Measurements from ENCODE around the gene APBA2.

APBA2 gene

DNA sequence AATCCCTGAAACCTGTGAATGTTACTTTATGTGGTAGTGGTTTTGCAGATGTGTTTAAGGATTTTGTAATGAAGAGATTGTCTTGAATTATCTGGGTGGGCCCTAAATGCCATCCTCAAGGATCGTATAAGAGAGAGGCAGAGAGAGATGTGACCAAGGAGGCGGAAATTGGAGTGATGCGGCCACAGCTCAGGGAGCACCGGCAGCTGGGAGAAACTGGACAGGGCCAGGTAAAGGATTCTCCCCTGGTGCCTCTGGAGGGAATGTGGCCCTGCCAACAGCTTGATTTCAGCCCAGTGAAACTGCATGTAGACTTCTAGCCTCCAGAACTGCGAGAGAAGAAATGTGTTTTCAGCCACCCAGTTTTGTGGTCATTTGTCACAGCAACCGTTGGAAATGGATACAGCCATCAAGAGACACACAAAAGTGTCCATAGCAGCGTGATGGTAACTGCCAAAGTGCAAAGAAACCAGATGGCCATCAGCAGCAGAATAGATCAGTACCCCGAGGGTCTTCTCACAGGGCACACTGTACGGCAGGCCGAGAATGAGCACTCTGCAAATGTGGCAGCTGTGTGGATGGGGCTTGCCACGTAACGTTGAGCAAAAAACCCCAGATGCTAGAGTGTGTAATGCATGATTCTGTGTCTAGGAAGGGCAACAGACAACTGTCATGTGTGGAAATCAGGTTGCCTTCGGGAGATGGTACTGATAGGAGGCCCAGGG lies 12.2 kb downstream of the APBA2 start:
- no peak for FAIRE-seq

DNA sequence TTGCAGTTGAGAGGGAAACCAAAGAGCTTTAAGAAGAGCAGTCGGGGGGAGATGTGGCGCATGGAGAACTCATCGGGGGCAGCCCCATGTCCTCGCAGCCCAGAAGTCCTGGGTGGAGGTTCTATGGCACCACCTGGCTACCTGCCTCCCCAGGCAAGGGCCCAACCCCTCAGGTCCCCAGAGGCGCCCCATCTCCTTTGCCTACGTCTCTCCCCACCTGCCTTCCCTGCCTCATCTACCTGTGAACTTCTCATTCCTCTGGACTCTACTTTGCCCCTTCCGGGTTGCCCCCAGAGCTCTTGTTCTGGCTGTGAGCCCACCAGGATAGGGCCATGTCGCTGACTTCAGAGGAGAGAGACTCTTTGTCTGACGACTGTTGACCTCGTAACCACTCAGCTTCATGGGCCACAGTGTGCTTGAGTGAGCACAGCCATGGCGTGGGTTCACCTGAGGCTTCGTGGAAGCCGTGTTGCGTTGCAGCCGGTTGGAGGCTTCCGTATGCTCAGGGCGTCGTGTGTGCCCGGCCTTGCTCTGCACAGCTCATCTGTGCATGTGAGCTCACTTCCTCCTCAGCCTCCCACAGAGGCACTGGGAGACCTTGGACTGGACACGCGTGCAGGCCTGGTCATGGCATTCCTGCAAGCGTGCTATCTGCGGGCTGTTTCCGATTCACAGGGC lies 13.4 kb downstream of the APBA2 start:
- no peak for FAIRE-seq

DNA sequence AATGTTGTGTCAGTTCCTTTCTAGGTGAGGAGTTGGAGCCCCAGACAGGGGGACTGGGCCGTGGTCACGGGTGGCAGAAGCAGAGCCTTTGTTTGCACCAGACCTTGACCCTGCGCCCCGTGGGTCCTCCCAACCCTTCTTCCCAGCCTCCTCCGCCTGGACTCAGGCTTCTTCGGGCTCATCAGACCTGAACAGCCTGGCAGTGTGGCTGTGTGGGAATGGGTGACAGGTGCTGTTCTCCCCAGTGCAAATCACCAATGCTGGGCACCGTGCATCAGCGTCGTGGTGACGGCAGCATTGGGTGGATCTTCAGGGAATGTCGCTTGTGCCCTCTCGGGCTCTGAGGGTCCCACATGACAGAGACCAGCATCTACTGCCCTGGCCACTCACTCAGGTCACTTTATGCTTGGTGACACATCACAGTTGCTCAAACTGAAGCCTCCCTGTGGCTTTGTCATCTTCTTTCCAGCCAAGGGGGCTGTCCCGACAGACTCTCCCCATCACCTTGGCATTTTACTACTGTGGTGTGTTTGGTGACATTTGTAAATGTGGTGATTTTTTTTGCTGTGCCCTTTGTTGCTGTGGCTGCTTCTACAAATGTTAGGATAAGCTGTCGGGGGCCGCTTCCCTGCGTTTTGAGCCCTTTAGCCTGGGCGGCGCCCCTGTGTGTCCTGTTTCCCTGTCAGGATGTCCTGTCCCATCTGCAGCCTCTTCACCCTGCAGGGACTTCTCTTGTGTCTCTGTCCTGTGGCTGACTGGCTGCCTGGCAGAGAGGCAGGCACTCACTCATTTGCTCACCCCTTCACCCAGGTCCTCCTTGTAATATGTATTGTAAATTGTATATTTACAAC lies 14.5 kb downstream of the APBA2 start:
- no peak for FAIRE-seq

DNA sequence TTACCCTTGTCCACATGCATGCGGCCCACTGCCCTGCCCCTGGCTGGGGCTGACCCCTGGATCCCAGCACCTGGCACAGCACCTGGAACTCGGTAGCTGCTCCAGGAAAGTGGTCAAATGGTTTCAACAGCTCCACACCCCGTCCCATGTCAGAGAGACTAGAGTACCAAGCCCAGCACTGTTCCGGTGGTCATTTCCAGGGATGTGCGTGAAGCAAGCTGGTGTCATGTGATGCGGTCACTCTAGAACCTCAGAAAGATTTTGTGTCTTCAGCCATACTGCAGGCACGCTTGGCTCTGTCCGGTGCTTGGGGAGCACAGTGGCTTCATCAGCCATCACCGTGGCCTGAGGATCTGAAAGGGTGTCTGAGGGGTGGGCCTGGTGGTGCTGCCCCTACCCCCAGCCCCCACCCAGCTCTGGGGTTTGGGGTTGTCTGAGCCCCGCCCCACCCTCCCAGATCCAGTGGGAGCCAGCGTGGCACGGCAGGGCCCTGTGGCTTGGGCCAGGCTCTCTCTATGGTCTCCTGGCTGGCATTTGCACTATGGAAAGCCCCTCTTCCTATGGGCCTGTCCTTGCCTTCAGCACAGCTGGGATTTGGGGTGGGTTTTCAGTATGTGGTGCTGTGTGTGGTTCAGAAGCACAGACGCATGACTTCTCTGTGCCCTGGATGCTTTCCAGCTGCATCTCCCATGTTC lies 15.3 kb downstream of the APBA2 start:
- FAIRE-seq, result no peak

DNA sequence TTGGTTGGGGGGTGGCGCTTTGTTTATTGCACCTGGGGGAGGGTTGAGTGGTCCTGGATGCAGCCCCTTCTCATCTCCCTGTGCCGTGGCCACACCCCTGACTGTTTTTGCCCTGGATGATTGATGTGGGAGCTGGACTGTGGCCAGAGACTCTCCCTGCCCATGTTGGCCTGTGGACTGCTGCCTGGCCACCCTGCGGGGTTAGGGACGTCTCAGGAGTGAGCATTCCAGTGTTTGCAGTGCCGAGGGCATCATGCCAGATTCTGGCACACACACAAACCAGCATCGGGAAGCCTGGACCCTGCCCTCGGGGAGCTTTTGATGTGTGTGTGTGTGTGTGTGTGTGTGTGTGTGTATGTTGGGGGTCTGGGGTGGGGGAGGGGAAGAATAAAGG lies 15.8 kb downstream of the APBA2 start:
- no peak for FAIRE-seq

DNA sequence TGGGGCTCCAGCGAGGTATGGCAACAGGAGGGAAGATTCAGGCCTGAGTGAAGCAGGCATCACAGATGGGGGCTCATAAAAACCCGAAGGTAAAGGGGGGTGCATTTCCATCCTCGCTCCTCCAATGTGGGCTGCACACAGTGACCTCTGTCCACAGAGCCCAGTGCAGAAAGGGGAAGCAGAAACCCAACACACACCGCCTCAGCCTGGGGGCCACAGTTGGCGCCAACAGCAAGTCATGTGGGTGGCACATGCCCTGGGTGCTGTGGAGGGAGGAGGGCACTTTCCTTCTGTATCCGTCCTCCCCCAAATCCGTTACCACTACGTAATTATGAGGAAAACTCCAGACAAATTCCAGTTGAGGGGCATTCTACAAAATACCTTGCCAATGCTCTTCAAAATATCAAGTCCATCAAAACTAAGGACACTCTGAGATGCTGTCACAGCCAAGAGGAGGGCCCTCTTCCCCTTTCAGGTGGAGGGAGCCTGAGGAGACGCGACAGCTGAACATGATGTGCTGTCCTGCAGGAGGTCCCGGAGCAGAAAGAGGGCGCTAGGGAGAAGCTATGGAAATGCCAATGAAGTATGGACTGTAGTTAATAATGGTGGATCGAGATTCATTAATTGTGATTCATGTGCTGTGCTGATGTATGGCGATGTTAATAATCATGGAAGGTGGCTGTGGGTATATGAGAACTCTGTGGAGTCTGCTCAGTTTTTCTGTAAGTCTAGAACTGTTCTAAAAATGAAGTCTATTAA lies 16.4 kb downstream of the APBA2 start:
- FAIRE-seq, result no peak

DNA sequence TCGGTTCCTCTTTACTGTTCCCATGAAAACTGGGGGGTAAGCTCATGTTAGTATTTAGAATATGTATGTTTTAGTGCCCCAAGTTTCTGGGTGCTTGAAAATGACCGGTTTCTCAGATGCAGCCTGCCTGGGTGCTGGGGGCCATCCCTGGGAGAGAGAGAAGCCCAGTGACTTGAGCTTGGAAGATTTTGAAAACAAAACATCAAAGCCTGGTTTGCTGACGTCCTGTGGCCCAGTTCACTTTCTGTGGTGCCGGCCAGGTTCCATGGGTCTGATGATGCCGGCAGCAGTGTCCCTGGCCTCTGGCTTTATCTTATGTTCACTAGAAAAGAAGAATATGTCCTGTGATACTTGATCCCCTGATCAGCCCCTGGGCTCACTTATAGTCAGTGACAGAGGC lies 17.1 kb downstream of the APBA2 start:
- no peak for FAIRE-seq

DNA sequence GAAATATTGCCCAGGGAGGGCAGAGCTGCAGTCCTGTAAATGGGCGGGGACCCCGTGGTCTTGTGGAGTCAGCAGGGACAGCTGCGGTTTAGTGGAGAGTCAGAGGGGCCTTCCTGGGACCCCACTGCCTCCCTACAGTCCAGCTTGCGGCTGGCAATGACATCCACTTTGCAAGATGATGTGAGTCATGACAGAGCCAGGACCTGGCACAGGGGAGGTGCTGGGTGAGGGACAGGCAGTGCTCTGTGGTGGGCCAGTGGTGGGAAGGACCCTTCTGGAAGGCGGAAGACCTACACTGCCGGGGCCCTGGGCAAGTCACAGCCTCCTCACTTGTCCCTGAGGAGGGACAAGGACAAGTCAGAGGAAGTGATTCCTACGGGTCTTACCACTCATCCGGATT lies 17.8 kb downstream of the APBA2 start:
- no peak for FAIRE-seq

DNA sequence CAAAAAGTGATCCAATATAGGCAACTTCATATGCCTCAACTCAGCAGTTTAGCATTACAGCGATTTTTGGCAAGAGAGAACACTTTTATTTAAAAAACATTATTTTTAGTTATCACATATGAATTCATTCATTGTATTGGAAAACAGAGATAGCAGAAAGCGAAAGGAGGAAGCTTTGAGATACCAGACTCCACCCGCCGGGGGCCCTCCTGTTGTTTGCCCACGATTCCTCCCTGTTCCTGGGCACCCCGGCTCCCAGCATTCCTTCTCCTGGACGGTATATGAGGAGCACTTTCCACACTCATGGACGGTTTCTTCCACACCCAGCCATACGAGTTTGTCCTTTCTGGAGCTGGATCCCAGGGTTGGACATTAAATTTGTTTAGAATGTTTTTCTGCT lies 18.2 kb downstream of the APBA2 start:
- no peak for FAIRE-seq

DNA sequence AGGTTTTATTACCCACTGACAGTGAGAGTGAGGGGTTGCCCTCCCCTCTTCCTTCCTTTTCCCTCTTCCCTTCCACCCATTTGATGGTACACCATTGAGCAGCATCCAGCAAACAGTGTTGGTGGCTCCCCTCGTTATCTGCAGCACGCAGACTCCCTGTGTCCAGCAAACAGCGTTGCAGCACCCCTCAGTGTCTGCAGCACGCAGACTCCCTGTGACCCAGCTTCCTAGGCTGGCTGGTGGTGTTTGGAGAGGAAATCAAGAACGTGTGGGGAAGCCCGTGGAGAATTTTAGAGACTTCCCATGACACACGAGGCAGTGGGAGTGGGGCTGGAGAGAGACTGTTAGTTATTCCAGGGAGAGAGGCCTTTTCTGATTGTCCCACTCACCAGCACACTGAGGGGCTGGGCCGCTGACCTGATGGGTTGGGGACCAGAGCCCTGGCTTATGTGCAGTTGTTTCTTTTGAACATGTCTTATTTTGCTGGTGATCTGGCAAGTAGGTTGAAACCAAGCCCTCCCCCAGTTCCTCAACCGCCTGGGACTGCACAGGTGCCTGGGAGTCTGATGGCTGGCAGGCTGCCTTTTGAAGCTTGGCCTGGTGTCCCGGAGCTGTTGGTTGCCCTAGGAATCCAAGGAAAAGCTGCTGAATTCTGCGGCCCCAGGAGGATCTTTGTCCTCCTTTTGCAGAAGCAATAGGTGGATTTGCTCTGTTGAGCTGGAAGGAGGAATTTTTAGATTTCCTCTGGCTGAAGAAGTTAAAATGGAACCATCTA lies 19.0 kb downstream of the APBA2 start:
- no peak for FAIRE-seq

DNA sequence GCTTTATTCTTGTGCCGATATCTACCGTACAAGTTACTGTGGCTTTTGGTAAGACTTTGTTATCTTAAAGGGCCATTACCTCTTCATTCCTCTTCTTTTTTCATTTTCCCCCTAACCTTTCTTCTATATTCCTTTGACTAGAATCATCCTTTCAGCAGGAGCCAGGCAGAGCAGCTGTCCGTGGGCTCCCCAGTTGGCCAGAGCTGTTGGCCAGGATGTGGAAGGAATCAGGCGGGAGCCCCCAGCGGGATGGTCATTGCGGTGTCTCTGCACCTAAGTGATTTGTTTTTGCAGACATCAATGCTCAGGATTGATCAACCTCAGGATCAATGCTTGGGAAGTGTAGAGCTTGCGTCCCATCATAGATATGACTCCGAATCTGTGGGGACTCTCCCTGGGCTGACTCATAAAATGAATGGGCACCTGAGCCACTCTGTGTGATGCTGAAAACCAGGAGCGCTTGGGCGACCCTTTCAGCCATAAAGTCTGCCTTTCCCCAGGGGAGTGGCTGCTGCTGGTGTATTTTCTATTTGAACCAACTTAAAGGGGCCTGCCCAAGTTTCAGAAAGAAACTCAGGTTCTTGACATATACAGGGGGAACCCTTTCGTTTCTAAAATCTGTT lies 21.7 kb downstream of the APBA2 start:
- FAIRE-seq, result no peak

DNA sequence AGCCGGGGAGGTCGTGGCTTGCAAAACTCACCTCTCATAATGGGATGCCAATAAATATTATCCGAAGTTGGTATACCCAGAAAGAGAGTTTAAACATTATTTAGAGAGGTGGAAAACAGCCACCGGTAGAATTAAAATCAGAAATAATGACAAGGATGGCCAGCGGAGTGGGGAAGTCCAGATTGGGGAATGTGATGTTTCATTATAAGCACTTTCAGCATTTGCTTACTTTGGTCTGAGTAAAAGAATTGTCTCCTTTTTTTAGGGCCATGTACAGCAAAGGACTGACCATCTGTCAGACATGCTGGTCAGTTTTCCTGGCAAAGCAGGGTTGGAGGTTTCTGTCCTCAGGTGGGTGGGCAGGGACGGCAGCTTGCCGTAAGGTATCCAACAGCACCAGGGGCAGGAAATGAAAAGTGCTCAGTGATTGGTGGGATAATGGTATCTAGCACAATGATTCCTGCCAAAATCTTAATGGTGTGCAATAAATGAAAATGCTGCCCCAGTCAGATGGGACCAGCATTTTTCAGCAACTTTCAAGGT lies 24.3 kb downstream of the APBA2 start:
- FAIRE-seq, result no peak

DNA sequence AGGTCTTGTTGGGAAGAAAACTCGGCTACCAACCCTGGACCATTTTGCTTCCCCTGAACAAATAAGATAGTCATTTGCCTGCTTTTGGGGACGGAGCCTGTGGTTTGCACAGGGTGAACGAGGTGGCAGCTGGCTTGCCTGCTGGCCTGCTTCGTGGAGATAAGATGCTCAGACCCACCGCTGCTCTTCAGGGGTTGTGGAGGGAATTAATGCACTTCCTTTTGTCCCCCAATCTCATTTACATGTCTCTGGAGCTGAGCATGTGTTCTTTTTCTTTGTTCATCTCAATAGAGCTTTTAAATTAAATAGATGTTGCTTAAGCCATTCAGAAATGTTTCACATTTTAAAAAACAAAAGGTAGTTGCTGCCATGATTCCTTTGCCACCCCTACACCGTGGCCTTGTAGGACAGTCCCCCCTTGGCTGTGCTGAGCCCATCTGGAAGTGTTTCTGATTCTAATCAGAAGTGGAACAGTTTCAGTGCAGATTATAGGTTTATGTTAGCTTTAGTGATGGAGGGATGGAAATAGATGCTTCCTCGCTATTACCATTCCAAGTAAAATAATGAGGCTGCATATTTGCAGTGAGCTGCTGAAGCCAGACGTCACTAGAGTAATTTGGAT lies 25.6 kb downstream of the APBA2 start:
- no peak for FAIRE-seq

DNA sequence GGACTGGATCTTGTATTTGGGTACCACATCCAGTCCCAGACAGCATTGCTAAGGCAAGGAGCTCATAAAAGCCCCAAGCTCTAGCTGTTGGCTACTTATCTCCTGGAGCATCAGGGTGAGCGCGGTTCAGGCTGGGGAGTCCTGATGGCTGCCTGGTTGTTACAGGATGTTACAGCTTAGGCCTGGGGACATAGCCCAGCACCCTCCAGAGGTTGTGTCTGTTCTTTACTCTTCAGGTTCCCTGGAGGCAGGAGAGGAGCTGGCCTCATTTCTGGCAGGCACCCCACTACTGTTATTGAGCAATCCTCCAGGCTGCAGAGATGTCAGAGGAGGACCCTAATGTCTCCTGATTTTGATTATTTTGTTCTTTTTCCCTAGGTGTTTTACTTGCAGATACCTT lies 26.6 kb downstream of the APBA2 start:
- FAIRE-seq, result no peak

DNA sequence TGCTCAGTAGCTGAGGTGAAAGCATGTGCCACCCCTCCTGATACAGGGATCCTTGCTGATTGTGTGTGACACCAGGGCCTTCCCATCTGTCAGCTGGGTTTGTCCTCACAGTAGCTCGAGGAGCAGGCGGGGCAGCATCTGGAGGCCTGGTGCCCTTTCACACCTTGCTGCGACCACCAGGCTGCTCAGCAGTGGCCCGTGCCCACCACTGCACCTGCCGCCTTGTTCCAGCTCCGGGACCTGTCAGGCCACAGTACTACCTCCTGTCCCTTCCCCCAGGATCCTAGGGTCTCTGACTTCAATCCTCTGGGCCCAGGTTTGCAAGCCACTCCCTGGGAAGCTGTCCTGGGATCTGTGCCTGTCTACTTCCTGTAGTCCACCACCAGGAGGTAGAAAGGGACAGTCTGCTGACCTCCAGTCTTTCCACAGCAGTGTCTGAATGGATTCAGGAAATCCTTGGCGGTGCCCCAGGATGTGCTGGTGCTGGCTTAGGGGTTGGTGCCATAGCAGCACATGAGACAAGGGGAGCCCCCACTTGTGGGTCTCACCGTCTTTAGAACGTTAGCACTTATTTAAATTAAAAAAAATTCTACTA lies 27.5 kb downstream of the APBA2 start:
- FAIRE-seq, result no peak

DNA sequence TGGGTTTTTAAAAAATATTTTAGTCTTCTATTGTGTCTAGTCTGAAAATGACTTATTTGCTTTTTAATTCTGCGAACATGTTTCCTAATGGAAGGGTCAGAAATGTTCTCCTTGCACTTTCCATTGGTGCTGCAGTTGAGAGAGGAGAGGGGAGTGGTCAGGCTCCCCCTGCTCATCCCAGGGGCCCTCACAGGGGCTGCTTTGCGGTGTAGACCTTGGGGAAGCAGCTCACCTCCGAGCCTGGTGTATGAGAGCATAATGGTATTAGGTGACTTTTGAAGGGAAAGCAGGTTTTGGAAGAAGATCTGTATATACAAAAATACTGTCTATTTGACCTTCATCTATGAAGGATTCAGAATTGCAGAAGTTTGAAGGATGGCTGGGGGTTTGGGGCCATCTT lies 28.3 kb downstream of the APBA2 start:
- no peak for FAIRE-seq

DNA sequence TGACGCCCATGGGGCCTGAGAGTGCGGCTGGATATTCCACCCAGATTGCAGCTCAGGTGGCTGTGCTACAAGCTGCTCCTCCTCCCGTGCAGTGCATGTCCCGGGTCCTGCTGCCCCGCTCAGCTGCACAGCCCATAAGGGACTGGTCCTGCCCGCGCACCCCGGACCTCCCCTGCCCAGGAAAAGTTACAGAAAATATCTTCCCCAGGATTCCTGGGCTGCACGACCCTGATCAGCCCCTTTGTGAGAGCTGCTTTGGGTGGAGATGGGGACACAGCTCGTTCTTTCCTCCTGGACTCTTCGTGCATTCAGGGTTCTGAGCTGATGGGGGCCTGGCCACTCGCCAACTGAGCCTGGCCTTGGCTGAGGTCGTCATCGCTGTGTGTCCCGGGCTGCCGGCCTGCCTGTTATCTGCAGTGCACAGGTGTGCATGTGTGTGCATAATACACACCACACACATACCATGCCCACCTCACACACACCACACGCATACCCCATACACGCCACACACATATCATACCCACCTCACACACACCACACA lies 28.8 kb downstream of the APBA2 start:
- no peak for FAIRE-seq

DNA sequence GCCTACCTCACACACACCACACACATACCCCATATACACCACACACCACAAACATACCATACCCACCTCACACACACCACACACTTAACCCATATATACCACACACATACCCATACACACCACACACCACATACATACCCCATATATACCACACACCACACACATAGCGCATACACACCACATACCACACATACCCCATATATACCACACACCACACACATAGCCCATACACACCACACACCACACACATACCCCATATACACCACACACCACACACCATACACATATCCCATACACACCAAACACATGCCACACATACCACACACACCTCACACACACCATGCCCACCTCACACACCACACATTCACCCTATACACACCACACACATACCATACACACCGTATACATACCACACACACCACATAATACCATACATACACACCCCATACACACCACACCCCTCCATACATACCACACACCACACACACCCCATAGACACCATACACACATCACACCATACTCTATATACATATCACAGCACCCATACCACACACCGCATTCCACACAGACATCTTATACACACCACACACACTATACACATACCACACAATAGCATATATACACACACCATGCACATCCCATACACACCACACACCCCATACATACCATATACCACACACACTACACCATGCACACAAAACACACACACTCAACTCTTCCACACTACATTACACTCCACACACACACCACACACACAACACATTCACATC lies 29.5 kb downstream of the APBA2 start:
- FAIRE-seq, result no peak

DNA sequence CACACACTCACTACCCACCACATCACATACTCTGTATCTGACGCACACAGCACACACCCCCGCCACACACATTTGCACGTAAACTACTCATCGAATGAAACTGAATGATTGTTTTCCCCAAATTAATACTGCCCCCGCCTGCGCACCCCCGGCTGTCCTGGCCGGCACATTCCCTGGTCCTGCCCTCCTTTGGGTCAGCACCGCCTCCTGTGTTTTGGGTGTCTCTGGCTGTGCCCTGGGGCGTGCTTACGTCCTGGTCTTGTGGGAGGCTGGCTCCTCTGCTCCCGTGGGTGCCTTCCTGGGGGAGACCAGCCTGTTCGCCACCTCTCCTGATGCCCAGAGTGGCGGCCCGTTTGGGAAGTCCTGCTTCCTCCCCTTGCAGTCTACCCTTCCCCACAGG lies 30.2 kb downstream of the APBA2 start:
- no peak for FAIRE-seq

All from TTC549 (cell line).